ENCODE data around the gene SZT2. TPM values are rescaled to one million over a fixed set of nuclear protein-coding genes. Genes with fewer than 3 reads are reported as not detected.

SZT2 gene
- total and polyA plus RNA-seq, 2 of the 13 experiments (the other 11 are each of a cell fraction or from before 2014, with no cell fraction given): 8.0 to 8.8 TPM

- TF ChIP-seq MEF2D (CRISPR knock-in tag; IDR thresholded peaks at IDR 0.05): no peak
- TF ChIP-seq HOXA5 (CRISPR knock-in tag; IDR thresholded peaks at IDR 0.05): no peak
- TF ChIP-seq ZNF580 (CRISPR knock-in tag; IDR thresholded peaks at IDR 0.05; ENCODE audit: borderline replicate concordance, low read depth): no peak
- TF ChIP-seq ZNF883 (CRISPR knock-in tag; IDR thresholded peaks at IDR 0.05; ENCODE audit: not compliant biosample characterization): no peak
- TF ChIP-seq CERS6 (CRISPR knock-in tag; IDR thresholded peaks at IDR 0.05): no peak
- peak; percentile 67; the same call in 1 of the 2 replicates for TF ChIP-seq ZFP41 (CRISPR knock-in tag; IDR thresholded peaks at IDR 0.05; ENCODE audit: borderline replicate concordance)
- no peak for TF ChIP-seq YY1 (IDR thresholded peaks at IDR 0.05; ENCODE audit: insufficient read depth, insufficient replicate concordance, low read depth, low read length)
- TF ChIP-seq CC2D1A (CRISPR knock-in tag; IDR thresholded peaks at IDR 0.05): no peak
- TF ChIP-seq KLF11 (CRISPR knock-in tag; IDR thresholded peaks at IDR 0.05): peak; percentile 44; the same call in 1 of the 2 replicates
- TF ChIP-seq DPF2 (CRISPR knock-in tag; IDR thresholded peaks at IDR 0.05; ENCODE audit: borderline replicate concordance, low read depth): 0 out of 2 replicates have a peak, but pooled peaks have one; percentile 22
- 0 out of 2 replicates have a peak, but pooled peaks have one; percentile 13 for TF ChIP-seq ZNF619 (CRISPR knock-in tag; IDR thresholded peaks at IDR 0.05)
- TF ChIP-seq ZNF792 (CRISPR knock-in tag; IDR thresholded peaks at IDR 0.05): 0 out of 2 replicates have a peak, but pooled peaks have one; percentile 8
- peak; percentile 80; the same call in 1 of the 2 replicates for TF ChIP-seq ZNF318 (CRISPR knock-in tag; IDR thresholded peaks at IDR 0.05)
- TF ChIP-seq ZKSCAN1 (IDR thresholded peaks at IDR 0.05; ENCODE audit: low read length): no peak
- no peak for TF ChIP-seq ZNF569 (CRISPR knock-in tag; IDR thresholded peaks at IDR 0.05; ENCODE audit: borderline replicate concordance)
- TF ChIP-seq ARID2 (CRISPR knock-in tag; IDR thresholded peaks at IDR 0.05; ENCODE audit: borderline replicate concordance): no peak
- no peak for TF ChIP-seq HIC2 (CRISPR knock-in tag; IDR thresholded peaks at IDR 0.05; ENCODE audit: low read depth)
- no peak for TF ChIP-seq AGO2 (optimal IDR thresholded peaks at IDR 0.05; ENCODE audit: low read depth, low read length)
- no peak for TF ChIP-seq ZNF451 (CRISPR knock-in tag; IDR thresholded peaks at IDR 0.05)
Measured at GRCh38 chr1:43348343-43348808, 41.3 kb upstream of the SZT2 start (continued).
